Vagina (tissue), 2 donors: ENCODE results near the gene C1orf141. TPM values are rescaled to one million over a fixed set of nuclear protein-coding genes. Genes with fewer than 3 reads are reported as not detected.

Experiments
- DNase-seq, 2 donors: peaks; one replicate each; pipeline ENCODE4 v3.0.0-alpha.2; 2017; ENCODE audit errors: extremely low spot score in 2 of 2
- H3K27ac ChIP-seq: fragments of 200-600 bp; sonication (generic); one replicate; pipeline ENCODE4 v1.5.1; 2019
- H3K27me3 ChIP-seq: fragments of 200-600 bp; sonication (generic); one replicate; pipeline ENCODE4 v1.5.1; 2019
- H3K36me3 ChIP-seq, 2 donors: fragments of 200-600 bp; sonication (generic); one replicate each; pipeline ENCODE4 v1.5.1; 2017 to 2019
- H3K4me1 ChIP-seq: fragments of 200-600 bp; sonication (generic); one replicate; pipeline ENCODE4 v1.5.1; 2019
- H3K4me3 ChIP-seq, 2 donors: fragments of 200-600 bp; sonication (generic); 1 replicate in 1 of 2; 2 replicates in 1 of 2; pipeline ENCODE4 v1.5.1; 2016 to 2019
- H3K9me3 ChIP-seq: fragments of 200-600 bp; sonication (generic); one replicate; pipeline ENCODE4 v1.5.1; 2019
- CTCF ChIP-seq, 3 experiments: fragments of 450-650 bp in 2 of 3; fragments of 200-600 bp in 1 of 3; sonication (generic) in 1 of 3; IDR thresholded peaks; one replicate each; pipeline ENCODE4 v1.5.1; 2017 to 2019; ENCODE audit warnings: antibody characterized with exemption in 3 of 3, mild to moderate bottlenecking in 2 of 3, moderate library complexity in 2 of 3
- POLR2A ChIP-seq, 2 donors: fragments of 450-650 bp; IDR thresholded peaks; one replicate each; pipeline ENCODE4 v1.6.1; 2017; ENCODE audit warnings: antibody characterized with exemption in 2 of 2, mild to moderate bottlenecking in 2 of 2, moderate library complexity in 2 of 2
- POLR2AphosphoS5 ChIP-seq, 2 donors: sonication (generic); formaldehyde crosslinking; IDR thresholded peaks; one replicate each; pipeline ENCODE4 v1.9.0; 2017; ENCODE audit warnings: antibody characterized with exemption in 2 of 2, mild to moderate bottlenecking in 2 of 2, low read depth in 1 of 2; ENCODE audit not compliant: insufficient read depth in 1 of 2
- intact Hi-C: fragments of 100-400 bp; cut with DNase I; formaldehyde crosslinking; loops from one replicate; pipeline ENCODE4 v1.15.1; 2023
- total RNA-seq: library from RNA; depleted of rRNA; stranded (reverse); fragments of >200 nt; gene quantifications from one replicate; pipeline ENCODE4 v1.2.3, GENCODE V29; 2016

Gene C1orf141
- total RNA-seq, 1 donor from 2014 or later, result not detected

- no peaks in the 10 kb centered on the region for H3K4me1 ChIP-seq
- intact Hi-C loops, result no loop called here
- no peak overlapping the region for H3K27ac ChIP-seq
- no peaks in the 10 kb centered on the region for H3K9me3 ChIP-seq
- no peaks in the 10 kb centered on the region for H3K27me3 ChIP-seq
- no peak overlapping the region for H3K4me3 ChIP-seq
- DNase-seq, result no peak
- no peaks in the 10 kb centered on the region for H3K36me3 ChIP-seq
- TF ChIP-seq POLR2A (IDR thresholded peaks at IDR 0.05), result no peak
- TF ChIP-seq POLR2AphosphoS5 (IDR thresholded peaks at IDR 0.05; ENCODE audit: insufficient read depth in 1 of 2, low read depth in 1 of 2), result no peak
- no peak for TF ChIP-seq CTCF (IDR thresholded peaks at IDR 0.05)
Measured at GRCh38 chr1:67126974-67127373, 7.8 kb downstream of the C1orf141 start.

- no peaks in the 10 kb centered on the region for H3K27me3 ChIP-seq
- no peak for DNase-seq
- no peak overlapping the region for H3K27ac ChIP-seq
- no peaks in the 10 kb centered on the region for H3K4me1 ChIP-seq
- H3K9me3 ChIP-seq, result no peaks in the 10 kb centered on the region
- intact Hi-C loops, result no loop called here
- TF ChIP-seq POLR2A (IDR thresholded peaks at IDR 0.05) (no peak), CTCF (IDR thresholded peaks at IDR 0.05) (no peak), POLR2AphosphoS5 (IDR thresholded peaks at IDR 0.05; ENCODE audit: insufficient read depth in 1 of 2, low read depth in 1 of 2) (no peak)
- no peak overlapping the region for H3K4me3 ChIP-seq
- no peaks in the 10 kb centered on the region for H3K36me3 ChIP-seq
Measured at GRCh38 chr1:67126111-67126746, 8.5 kb downstream of the C1orf141 start.

GRCh38 chr1:67124455-67124854, 10.3 kb downstream of the C1orf141 start:
- Histone ChIP-seq H3K27ac (no peak overlapping the region), H3K4me3 (no peak overlapping the region), H3K4me1 (no peaks in the 10 kb centered on the region), H3K9me3 (no peaks in the 10 kb centered on the region), H3K27me3 (no peaks in the 10 kb centered on the region), H3K36me3 (no peaks in the 10 kb centered on the region)
- no peak for DNase-seq
- TF ChIP-seq POLR2A (IDR thresholded peaks at IDR 0.05) (no peak), CTCF (IDR thresholded peaks at IDR 0.05) (no peak), POLR2AphosphoS5 (IDR thresholded peaks at IDR 0.05; ENCODE audit: insufficient read depth in 1 of 2, low read depth in 1 of 2) (no peak)
- intact Hi-C loops, result no loop called here

- no peaks in the 10 kb centered on the region for H3K4me1 ChIP-seq
- no peak overlapping the region for H3K4me3 ChIP-seq
- intact Hi-C loops, result no loop called here
- H3K27me3 ChIP-seq, result no peaks in the 10 kb centered on the region
- no peaks in the 10 kb centered on the region for H3K9me3 ChIP-seq
- TF ChIP-seq POLR2AphosphoS5 (IDR thresholded peaks at IDR 0.05; ENCODE audit: insufficient read depth in 1 of 2, low read depth in 1 of 2) (no peak), POLR2A (IDR thresholded peaks at IDR 0.05) (no peak), CTCF (IDR thresholded peaks at IDR 0.05) (no peak)
- no peak for DNase-seq
- no peak overlapping the region for H3K27ac ChIP-seq
- H3K36me3 ChIP-seq, result no peaks in the 10 kb centered on the region
Measured at GRCh38 chr1:67120855-67121619, 13.7 kb downstream of the C1orf141 start.

- TF ChIP-seq CTCF (IDR thresholded peaks at IDR 0.05), result no peak
- no peak for TF ChIP-seq POLR2A (IDR thresholded peaks at IDR 0.05)
- TF ChIP-seq POLR2AphosphoS5 (IDR thresholded peaks at IDR 0.05; ENCODE audit: insufficient read depth in 1 of 2, low read depth in 1 of 2), result no peak
- no peaks in the 10 kb centered on the region for H3K27me3 ChIP-seq
- H3K4me3 ChIP-seq, result no peak overlapping the region
- H3K4me1 ChIP-seq, result no peaks in the 10 kb centered on the region
- H3K9me3 ChIP-seq, result no peaks in the 10 kb centered on the region
- intact Hi-C loops, result no loop called here
- DNase-seq, result no peak
- H3K36me3 ChIP-seq, result no peaks in the 10 kb centered on the region
- H3K27ac ChIP-seq, result no peak overlapping the region
Measured at GRCh38 chr1:67118646-67119045, 16.1 kb downstream of the C1orf141 start.
